Subcutaneous abdominal adipose tissue (tissue), 5 donors: ENCODE results near the gene SHQ1.

Experiments used
- H3K27ac ChIP-seq: one replicate; pipeline ENCODE4 v1.7.0; 2013; ENCODE audit warnings: low read depth, mild to moderate bottlenecking, inconsistent platforms, low read length, moderate library complexity
- H3K27me3 ChIP-seq, 5 donors: one replicate each; pipeline ENCODE4 v1.7.0; 2013; ENCODE audit warnings: low read length in 5 of 5, inconsistent platforms in 1 of 5; ENCODE audit not compliant: control insufficient read depth in 5 of 5, insufficient read depth in 4 of 5
- H3K36me3 ChIP-seq, 5 donors: one replicate each; pipeline ENCODE4 v1.7.0; 2013; ENCODE audit warnings: low read length in 5 of 5; ENCODE audit not compliant: control insufficient read depth in 5 of 5, insufficient read depth in 5 of 5
- H3K4me1 ChIP-seq, 5 donors: one replicate each; pipeline ENCODE4 v1.7.0; 2013; ENCODE audit warnings: low read length in 5 of 5, mild to moderate bottlenecking in 3 of 5, moderate library complexity in 1 of 5; ENCODE audit not compliant: control insufficient read depth in 5 of 5, insufficient read depth in 5 of 5
- H3K4me3 ChIP-seq, 5 donors: one replicate each; pipeline ENCODE4 v1.7.0; 2013; ENCODE audit warnings: low read length in 5 of 5, low read depth in 1 of 5
- H3K9ac ChIP-seq, 5 donors: one replicate each; pipeline ENCODE4 v1.7.0; 2013; ENCODE audit warnings: low read length in 5 of 5, mild to moderate bottlenecking in 4 of 5, moderate library complexity in 3 of 5
- H3K9me3 ChIP-seq, 5 donors: one replicate each; pipeline ENCODE4 v1.7.0; 2013; ENCODE audit warnings: low read length in 5 of 5; ENCODE audit not compliant: control insufficient read depth in 5 of 5
- donor health status: healthy.
- donor health status: healthy.
- donor health status: healthy.
- donor health status: healthy.
- donor health status: healthy.

Gene SHQ1

GRCh38 chr3:72756900-72757299 is 91.3 kb downstream of the SHQ1 start:
- Histone ChIP-seq H3K9me3 (no peaks in the 10 kb centered on the region), H3K36me3 (peaks cover 0 to 4% (median 0%) of the 10 kb centered on the region in 5 donors), H3K27ac (no peak overlapping the region), H3K4me1 (no peaks in the 10 kb centered on the region), H3K27me3 (no peaks in the 10 kb centered on the region), H3K9ac (no peak overlapping the region), H3K4me3 (no peak overlapping the region)

GRCh38 chr3:72754582-72754981 is 93.7 kb downstream of the SHQ1 start:
- peaks cover 0 to 5% (median 0%) of the 10 kb centered on the region in 5 donors for H3K36me3 ChIP-seq
- H3K27me3 ChIP-seq, result no peaks in the 10 kb centered on the region
- no peaks in the 10 kb centered on the region for H3K4me1 ChIP-seq
- no peak overlapping the region for H3K9ac ChIP-seq
- H3K9me3 ChIP-seq, result no peaks in the 10 kb centered on the region
- H3K4me3 ChIP-seq, result no peak overlapping the region
- no peak overlapping the region for H3K27ac ChIP-seq

GRCh38 chr3:72753495-72753894 is 94.8 kb downstream of the SHQ1 start:
- Histone ChIP-seq H3K27me3 (no peaks in the 10 kb centered on the region), H3K36me3 (peaks cover 0 to 5% (median 0%) of the 10 kb centered on the region in 5 donors), H3K9me3 (no peaks in the 10 kb centered on the region), H3K27ac (no peak overlapping the region), H3K4me1 (no peaks in the 10 kb centered on the region), H3K4me3 (no peak overlapping the region), H3K9ac (no peak overlapping the region)

- H3K9me3 ChIP-seq, result no peaks in the 10 kb centered on the region
These were observed 97.8 kb downstream of the SHQ1 start for GRCh38 chr3:72750405-72750965.

GRCh38 chr3:72748659-72749058 is 99.6 kb downstream of the SHQ1 start:
- Histone ChIP-seq H3K9ac (no peak overlapping the region), H3K9me3 (no peaks in the 10 kb centered on the region), H3K36me3 (peaks cover 0 to 5% (median 0%) of the 10 kb centered on the region in 5 donors), H3K4me1 (no peaks in the 10 kb centered on the region), H3K4me3 (no peak overlapping the region), H3K27me3 (no peaks in the 10 kb centered on the region), H3K27ac (no peak overlapping the region)

More at GRCh38 chr3:72750405-72750965, 97.8 kb downstream of the SHQ1 start:
- Histone ChIP-seq H3K36me3 (peaks cover 0 to 5% (median 0%) of the 10 kb centered on the region in 5 donors), H3K4me1 (no peaks in the 10 kb centered on the region), H3K9ac (no peak overlapping the region), H3K4me3 (no peak overlapping the region), H3K27ac (no peak overlapping the region), H3K27me3 (no peaks in the 10 kb centered on the region)

- Histone ChIP-seq H3K4me1 (no peaks in the 10 kb centered on the region), H3K36me3 (peaks cover 0 to 5% (median 0%) of the 10 kb centered on the region in 5 donors), H3K9me3 (no peaks in the 10 kb centered on the region), H3K27ac (no peak overlapping the region), H3K27me3 (peaks cover 0 to 4% (median 0%) of the 10 kb centered on the region in 5 donors), H3K4me3 (no peak overlapping the region), H3K9ac (no peak overlapping the region)
These were observed 101.5 kb downstream of the SHQ1 start for GRCh38 chr3:72746430-72747411.

- no peak overlapping the region for H3K9ac ChIP-seq
- peaks cover 0 to 4% (median 0%) of the 10 kb centered on the region in 5 donors for H3K27me3 ChIP-seq
- H3K9me3 ChIP-seq, result no peaks in the 10 kb centered on the region
- H3K4me3 ChIP-seq, result no peak overlapping the region
- H3K36me3 ChIP-seq, result peaks cover 0 to 3% (median 0%) of the 10 kb centered on the region in 5 donors
- H3K4me1 ChIP-seq, result no peaks in the 10 kb centered on the region
- H3K27ac ChIP-seq, result no peak overlapping the region
These were observed 102.9 kb downstream of the SHQ1 start for GRCh38 chr3:72745146-72745999.

- Histone ChIP-seq H3K27ac (no peak overlapping the region), H3K4me1 (peaks cover 0 to under 1% (median 0%) of the 10 kb centered on the region in 5 donors), H3K9ac (no peak overlapping the region), H3K36me3 (no peaks in the 10 kb centered on the region), H3K9me3 (no peaks in the 10 kb centered on the region), H3K27me3 (peaks cover 0 to 5% (median under 1%) of the 10 kb centered on the region in 5 donors), H3K4me3 (no peak overlapping the region)
These were observed 103.9 kb downstream of the SHQ1 start for GRCh38 chr3:72744330-72744729.

GRCh38 chr3:72739531-72740466 is 108.4 kb downstream of the SHQ1 start:
- Histone ChIP-seq H3K4me3 (no peak overlapping the region), H3K9me3 (peaks cover 0 to 3% (median 3%) of the 10 kb centered on the region in 5 donors)

More at GRCh38 chr3:72739531-72740466, 108.4 kb downstream of the SHQ1 start:
- Histone ChIP-seq H3K9ac (no peak overlapping the region), H3K27ac (no peak overlapping the region), H3K36me3 (no peaks in the 10 kb centered on the region), H3K4me1 (peaks cover 0 to 12% (median 9%) of the 10 kb centered on the region in 5 donors), H3K27me3 (peaks cover 0 to 25% (median 10%) of the 10 kb centered on the region in 5 donors)
